ENCODE data around the gene RNF43.

GRCh38 chr17:58402047-58402446 lies 15.3 kb downstream of the RNF43 start:
- no peak for TF ChIP-seq CTCF (conservative IDR thresholded peaks at IDR 0.05; ENCODE audit: low read depth, low read length)
- no peak for TF ChIP-seq EZH2 (IDR thresholded peaks at IDR 0.05; ENCODE audit: low read length, unreplicated experiment)

Data from PC-3 (cell line).